ENCODE results near the gene APBA2.

DNA sequence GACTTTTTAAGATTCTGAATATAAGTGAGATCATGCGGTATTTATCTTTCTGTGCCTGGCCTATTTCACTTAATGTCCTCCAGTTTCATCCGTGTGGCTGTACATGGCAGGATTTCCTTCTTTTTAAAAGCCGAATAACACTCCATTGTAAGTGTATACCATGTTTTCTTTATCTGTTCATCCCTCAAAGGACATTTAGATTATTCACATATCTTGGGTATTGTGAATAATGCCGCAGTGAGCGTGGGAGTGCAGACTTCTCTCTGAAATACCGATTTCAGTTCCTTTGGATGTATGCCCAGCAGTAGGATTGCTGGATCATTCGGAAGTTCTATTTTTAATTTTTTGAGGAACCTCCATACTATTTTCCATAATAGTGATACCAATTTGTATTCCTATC is 136.1 kb downstream of the APBA2 start:
- TF ChIP-seq, protein P1, sequence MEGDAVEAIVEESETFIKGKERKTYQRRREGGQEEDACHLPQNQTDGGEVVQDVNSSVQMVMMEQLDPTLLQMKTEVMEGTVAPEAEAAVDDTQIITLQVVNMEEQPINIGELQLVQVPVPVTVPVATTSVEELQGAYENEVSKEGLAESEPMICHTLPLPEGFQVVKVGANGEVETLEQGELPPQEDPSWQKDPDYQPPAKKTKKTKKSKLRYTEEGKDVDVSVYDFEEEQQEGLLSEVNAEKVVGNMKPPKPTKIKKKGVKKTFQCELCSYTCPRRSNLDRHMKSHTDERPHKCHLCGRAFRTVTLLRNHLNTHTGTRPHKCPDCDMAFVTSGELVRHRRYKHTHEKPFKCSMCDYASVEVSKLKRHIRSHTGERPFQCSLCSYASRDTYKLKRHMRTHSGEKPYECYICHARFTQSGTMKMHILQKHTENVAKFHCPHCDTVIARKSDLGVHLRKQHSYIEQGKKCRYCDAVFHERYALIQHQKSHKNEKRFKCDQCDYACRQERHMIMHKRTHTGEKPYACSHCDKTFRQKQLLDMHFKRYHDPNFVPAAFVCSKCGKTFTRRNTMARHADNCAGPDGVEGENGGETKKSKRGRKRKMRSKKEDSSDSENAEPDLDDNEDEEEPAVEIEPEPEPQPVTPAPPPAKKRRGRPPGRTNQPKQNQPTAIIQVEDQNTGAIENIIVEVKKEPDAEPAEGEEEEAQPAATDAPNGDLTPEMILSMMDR (IDR thresholded peaks at IDR 0.05): no peak
- no peak for TF ChIP-seq POLR2A (IDR thresholded peaks at IDR 0.05)

Measured in tibial nerve (tissue), 3 donors.